ENCODE measurements around the gene PXK.
A peak's percentile ranks its signal among the peaks of the same experiment; 100 is the strongest.

PXK gene

DNA sequence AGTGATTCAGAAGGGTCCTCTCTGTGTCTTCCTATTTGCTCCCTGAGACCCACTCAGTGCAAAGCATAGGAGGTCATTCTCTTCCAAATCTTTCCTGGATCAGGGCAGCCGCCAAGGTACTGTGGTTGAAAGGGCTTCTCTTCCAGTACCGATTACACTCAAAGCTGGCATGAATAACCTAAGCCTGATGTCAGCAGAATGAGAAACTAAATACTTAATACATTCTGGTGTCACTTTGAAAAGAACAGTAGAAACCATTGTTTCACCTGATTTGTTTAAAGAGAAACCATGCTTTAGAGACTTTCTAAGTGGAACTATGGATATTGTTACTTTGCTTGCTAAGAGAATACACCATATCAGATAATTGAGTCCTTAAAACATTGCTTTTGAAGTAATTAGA is 50.8 kb downstream of the PXK start:
- no peak for DNase-seq (ENCODE audit: low read depth in 1 of 2, low spot score in 1 of 2)

DNA sequence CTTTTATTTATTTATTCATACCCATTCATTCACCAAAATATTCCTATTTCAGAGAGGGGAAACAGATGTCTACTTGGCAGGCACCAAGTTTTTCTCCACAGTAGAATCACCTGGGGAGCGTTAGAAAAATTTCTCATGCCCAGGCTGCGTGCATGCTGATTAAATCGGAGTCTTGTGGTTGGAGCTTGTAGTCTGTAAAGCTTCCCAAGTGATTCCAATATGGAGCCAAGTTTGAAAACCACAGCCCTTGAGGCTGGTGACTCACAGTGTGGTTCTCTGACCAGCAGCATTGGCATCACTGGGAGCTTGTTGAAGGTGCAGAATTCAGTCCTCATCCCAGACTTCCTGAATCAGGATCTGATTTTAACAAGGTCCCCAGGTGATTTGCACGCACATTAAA is 51.2 kb downstream of the PXK start:
- no peak for DNase-seq (ENCODE audit: low read depth in 1 of 2, low spot score in 1 of 2)

DNA sequence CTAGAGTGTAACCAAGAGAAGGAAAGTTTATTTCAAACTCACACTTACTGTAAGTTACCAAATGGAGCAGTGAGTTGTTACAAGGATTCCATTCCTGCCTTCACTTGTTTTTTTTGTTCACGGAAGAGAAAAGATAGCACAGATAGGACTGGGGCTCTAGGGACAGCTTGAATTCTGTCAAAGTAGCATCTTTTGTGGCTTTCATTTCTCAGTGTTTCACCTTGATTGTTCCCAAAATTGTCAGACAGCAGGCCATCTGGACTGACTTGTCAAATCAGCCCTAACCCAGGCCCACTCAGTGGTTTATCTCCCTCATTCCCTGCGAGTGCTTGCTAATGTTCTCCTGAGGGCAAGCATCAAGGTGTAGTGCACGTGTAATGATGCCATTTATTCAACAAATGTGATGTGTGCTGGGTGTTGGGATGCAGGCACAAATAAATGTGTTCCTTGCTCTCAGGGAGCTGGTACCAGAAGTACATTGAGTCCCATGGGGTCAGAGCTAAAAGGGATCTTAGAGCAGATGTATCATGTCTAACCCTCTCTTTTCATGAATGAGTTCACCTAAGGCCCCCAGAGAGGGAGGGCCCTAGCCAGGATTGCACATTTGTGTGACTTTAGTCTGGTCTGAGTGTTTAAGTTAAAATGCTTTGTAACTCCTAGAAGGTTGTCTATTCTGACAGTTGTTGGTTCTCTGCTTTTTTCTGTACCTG is 51.8 kb downstream of the PXK start:
- no peak for DNase-seq (ENCODE audit: low read depth in 1 of 2, low spot score in 1 of 2)

DNA sequence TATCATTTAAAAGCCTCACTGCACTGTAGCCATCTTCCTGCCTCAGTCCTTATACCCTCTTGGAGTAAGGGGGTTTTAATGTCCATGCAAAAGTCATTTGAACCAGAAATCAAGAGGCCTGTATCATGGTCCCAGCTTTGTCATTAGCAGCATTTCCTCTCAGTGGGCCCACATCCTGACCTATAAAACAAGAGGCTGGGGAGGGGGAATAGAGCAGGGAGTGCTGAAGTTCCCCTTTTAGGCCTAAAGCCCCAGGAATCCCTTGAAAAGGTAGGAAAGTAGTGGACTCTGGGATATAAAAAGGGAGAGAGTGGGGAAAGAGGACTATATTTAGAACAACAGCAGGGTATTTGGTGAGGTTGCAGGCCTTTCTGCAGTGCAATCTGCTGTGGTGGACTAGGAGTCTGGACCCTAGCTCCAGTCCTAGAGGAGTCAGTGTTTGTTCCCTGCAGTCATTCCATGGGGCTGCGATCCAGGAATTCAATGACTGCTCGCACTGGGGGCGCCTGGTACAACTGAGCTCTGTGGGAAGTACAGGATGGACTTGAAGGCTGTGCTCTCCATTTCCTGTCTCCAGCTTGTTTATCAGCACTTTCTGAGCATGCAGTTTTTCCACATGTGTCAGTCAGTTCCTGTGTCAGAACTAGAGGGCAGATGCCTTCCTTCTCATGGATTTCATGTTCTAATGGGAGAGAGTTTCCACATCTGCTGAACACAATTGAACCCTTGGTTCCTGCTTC is 54.1 kb downstream of the PXK start:
- DNase-seq (ENCODE audit: low read depth in 1 of 2, low spot score in 1 of 2): no peak

DNA sequence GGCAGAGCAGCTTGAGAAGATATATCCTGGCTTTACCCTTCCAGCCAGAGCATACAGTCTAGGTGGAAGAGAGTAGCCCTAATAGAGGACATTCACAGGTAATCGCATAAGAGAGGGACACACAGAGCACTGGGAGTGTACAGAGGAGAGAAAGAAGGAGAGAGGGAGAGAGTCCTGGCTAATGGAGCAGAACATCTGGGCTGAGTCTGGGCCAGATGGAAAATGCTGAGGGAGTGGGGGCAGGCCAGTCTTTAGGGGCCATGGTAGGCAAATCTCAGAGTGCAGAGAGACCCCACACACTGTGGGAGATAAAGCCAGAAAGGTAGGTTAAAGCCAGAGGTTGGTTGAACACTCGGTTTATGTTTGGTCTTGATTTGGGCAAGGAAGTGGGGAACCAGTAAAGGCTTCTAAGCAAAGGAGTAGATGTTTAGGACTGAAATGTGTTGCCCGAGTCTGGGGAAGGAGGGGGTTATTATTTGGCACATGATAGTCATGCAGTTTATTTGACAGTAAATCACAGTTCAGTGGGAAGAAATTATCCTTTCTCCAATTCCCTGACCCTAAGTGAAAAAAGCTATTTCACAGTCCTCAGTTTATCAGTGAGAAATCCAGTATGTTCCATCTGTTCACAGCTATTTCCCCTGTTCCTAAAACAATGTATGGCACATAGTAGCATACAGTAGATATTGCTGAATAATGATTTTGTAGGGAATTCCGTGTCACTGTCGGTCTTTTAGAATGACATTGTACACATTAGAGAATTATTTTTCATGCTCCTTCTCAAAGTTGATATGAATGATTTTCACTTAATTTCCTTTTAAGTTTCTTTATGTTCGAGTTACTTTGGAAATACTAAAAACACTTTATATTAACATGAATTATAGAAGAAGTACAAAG is 55.2 kb downstream of the PXK start:
- no peak for DNase-seq (ENCODE audit: low read depth in 1 of 2, low spot score in 1 of 2)

DNA sequence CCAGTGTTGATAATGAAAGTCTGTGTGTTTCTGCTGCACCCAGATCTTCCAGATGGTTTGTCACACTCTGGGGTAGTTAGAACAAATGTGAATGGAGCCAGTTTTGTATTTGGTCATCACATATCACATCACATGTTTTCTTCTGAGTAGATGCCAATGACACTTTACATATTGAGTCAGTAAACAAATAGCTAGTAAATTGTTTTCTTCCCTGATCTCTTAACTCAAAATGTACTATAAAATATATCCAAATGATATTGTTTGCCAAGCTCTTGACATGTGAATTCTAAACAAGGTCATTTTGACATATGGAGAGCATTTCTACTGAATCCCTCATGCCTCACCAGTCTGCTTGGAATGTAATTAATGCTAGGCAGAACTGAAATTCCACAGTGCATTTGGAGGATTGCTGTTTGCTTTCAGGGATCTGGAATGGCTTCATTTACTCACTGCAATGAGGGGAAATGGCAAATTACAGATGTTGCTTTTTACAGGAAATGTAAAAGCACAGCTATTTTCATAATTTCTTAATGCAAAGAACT is 55.9 kb downstream of the PXK start:
- DNase-seq (ENCODE audit: low read depth in 1 of 2, low spot score in 1 of 2): no peak

DNA sequence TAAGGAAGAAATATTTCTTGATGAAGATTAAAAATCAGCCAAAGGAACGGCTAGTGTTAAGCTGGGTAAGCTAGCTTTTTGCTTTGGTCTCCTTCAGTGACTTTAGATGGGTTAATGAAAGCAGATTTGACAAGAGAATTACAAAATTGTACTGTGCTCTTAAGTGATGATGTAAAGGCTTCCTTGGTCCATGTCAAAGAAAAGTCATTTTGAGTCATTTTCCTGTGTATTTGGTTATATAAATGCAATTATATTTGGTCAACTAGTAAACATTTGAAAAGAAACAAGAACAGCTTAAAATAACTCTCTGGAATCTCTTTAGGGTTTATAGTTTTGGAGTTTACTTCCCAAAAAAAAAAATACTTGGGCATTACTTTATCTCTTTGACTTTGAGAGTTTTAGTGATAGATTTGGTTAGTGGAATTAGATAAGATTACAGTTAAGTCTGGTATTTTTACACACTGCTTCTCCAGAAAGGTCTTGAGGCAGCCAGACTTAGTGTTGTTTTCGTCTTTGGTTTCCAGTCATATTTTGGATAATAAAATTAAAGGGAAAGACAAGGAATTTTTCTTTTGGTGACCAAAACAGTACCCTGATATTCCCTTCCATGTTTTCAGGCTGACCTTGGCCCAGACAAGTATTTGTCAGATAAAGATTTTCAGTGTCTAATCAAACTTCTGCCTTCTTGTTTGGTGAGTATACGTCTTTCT is 58.6 kb downstream of the PXK start:
- DNase-seq (ENCODE audit: low read depth in 1 of 2, low spot score in 1 of 2): no peak

DNA sequence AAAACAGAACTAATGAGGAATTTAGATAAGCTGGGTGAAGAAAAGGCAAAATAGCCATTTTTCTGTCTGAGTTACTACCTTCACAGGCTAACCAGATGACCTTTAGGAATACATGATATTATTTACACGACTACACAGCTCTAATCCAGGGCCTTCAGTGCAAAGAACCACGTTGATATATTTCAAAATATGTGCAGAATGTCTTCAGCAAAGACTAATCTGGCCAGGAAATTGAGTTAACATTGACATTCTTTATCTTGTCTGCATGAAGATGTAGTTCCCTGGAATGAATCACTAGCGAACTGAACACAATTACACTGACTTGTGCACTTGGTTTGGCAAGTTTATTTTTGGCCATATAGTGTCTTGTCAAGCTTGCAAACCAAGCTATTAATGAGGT is 59.5 kb downstream of the PXK start:
- DNase-seq (ENCODE audit: low read depth in 1 of 2, low spot score in 1 of 2): no peak

DNA sequence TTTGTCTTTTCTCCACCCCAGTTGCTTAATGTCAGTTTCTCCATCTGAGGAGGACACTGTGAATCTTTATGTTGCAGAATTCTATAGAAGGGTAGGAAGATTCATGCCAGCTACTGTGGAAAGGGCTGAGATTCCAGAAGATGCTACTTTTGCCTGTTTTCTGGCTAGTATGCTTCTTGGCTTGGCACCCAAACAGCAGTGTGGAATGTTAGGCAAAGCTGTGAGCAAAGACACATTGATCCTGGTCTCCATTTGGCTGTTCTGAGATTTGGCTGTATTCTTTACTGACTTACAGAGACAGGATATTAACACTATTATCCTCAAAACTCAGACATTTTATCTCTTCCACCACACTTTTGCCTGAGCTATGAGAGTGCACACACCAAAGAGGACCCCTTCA is 61.6 kb downstream of the PXK start:
- no peak for DNase-seq (ENCODE audit: low read depth in 1 of 2, low spot score in 1 of 2)

DNA sequence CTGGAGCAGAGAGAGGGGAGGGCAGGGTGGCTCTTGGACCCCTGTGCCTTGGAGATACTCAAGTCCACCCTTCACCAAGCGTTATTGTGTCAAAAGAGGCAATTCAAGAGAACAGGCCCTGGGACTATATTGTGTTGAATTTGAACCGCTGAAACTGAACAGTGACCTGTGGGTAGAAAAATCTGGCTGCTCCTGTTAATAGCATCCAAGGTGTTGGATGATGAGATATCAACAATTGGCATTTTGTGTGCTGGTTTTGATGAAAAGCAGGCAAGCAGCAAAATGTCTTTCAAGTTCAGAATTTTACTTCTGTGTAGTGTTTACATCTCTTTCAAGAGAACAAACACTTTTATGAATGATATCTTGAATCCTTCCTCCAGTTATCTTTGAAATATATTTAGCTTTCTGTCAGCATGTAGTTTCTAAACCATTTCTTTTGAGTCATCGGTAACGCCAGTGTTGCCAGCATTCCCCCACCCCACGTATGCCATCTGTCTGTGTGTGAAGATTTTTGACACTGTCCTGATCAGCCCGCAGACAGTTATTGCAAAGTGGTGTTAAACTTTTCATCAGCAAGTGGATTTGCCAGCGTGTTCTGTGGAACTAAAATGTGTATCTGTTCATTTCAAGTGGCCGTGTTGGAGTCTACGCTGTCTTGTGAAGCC is 66.1 kb downstream of the PXK start:
- DNase-seq (ENCODE audit: low read depth in 1 of 2, low spot score in 1 of 2): no peak

DNA sequence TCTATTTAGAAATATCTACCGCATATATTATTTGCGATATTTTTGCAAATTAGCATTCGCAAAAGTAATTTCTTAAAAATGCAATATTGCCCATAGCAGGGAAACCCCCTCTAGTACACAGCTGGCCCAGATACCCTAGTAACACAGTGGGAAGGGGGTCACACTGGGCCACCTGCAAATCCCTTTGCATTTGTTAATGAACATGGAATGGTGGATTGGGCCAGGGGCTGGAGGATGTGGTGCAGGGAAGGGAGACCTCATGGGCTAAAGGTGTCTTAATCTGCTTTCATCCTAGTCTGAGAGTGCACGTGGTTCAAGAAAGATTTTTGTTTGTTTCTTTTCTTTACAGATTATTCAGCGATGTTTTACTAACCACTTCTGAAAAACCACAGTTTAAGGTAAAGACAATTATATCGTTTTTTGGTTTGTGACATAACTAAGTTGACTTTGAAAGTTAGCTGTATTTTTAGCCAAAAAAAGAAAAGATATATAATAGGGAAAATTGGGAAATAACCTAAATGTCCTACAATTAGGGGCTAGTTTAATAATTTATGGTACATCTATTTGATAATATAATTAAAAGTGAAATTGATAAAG is 70.9 kb downstream of the PXK start:
- no peak for DNase-seq (ENCODE audit: low read depth in 1 of 2, low spot score in 1 of 2)

DNA sequence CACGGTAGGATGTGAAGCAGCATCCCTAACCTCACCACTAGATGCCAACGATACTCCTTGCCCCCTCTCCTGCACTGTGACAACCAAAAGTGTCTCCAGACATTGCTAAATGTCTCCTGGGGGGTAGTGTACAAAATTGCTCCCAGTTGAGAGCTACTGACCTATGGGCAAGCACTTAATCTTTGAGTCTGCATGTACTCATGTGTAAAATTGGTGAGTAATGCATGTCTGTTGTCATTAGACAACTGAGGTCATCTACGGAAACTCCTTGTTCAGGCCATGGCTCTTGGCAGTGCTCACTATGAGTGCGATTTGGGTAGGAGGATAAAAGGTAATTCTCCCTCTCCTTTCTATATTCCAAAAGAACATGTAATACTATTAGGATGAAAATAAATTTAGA is 71.7 kb downstream of the PXK start:
- no peak for DNase-seq (ENCODE audit: low read depth in 1 of 2, low spot score in 1 of 2)

DNA sequence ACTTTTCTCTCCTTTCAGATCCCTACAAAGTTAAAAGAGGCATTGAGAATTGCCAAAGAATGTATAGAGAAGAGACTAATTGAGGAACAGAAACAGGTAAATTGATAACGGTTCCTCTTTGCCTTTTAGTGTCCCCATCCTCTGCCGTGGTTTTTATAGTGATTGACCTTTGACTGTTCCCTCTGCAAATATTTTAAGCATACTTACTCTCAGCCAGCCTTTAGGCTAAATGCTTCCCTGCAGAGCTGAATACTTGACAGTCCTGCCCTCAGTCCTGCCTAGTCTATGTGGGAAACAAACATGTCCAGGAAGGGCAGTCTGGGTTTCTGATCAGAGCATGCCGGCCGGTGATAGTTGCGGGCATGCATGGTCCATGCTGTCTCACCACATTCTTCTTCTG is 76.2 kb downstream of the PXK start:
- DNase-seq (ENCODE audit: low read depth in 1 of 2, low spot score in 1 of 2): no peak

DNA sequence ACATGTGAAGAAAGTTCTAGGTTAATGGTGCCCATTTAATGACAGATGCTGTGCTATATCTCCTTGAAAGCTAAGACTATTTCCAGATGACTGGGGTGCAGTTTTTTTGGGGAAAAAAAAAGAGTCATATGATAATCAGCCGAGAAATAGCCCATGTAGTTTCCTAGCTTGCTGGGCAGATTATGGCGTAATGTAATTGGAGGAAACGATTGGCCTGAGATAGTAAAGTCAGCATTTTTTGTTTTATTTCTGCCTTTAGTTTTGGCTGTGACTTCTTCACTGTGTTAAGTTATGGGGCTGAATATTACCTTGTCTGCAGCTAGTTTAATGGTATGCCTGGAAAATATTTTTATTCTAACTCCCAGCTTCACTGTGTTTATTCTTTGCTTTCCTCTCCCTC is 77.0 kb downstream of the PXK start:
- DNase-seq (ENCODE audit: low read depth in 1 of 2, low spot score in 1 of 2): no peak

DNA sequence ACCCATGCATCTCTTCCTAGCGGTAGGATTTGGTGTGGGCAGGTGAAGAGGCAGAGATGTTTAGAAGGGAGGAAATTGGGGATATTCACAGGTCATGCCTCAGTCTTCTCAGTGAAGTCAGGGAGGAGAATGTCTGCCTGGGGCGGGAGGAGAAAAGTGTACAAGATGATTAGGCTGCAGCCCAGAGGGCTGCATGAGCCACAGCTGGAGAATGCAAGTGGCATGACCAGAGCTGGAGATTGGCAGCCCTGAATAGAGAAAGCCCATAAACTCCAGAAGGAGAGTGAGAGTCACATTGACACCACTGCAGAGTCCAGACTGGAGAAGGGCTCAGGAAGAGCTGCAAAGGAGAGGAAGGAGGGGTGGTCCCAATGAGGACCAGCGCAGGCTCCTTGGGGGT is 78.3 kb downstream of the PXK start:
- no peak for DNase-seq (ENCODE audit: low read depth in 1 of 2, low spot score in 1 of 2)

DNA sequence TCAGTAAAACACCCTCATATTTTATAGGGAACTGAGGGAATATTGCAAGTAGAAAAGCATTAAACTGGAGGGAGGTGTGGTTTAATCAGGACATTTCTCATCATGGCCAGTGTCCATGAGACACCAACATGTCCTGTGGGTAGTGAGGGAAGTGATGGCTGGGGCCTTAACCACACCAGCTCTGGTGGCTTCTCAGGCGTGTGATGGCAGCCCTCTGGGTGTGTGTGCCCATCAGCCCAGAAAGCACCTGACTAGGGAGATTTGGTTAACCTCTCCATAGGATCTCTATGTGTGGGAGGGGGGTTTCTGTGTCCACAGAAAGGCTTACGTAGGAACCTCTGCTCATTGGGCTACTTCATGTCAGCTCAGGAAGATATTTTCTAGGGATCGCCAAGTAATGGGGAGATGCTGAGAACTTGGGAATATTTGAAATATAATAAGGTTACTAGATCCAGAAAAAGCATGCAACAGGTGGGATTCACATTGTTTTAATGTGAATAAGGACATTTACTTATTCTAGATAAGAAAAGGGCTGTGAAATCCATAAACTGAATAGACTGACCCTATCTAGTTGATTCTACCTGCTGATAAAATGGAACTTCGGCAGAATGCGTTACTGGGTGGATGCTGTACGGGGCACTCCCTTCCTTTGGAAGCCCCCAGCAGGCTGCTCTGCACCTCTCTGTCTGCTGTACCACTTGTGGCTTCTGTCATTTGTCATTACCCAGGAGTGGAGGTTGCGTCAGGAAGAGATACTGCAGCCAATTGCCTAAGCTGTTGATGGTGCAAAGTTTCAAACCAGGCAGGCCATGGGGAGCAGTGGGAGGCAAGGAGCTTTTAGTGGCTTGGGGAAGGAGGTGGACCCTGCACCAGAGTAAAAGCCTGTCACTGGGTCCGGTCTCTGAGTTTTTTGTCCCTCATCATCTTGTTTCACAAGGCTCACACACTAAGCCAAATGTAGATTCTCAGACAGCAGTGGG is 79.4 kb downstream of the PXK start:
- DNase-seq (ENCODE audit: low read depth in 1 of 2, low spot score in 1 of 2): no peak

DNA sequence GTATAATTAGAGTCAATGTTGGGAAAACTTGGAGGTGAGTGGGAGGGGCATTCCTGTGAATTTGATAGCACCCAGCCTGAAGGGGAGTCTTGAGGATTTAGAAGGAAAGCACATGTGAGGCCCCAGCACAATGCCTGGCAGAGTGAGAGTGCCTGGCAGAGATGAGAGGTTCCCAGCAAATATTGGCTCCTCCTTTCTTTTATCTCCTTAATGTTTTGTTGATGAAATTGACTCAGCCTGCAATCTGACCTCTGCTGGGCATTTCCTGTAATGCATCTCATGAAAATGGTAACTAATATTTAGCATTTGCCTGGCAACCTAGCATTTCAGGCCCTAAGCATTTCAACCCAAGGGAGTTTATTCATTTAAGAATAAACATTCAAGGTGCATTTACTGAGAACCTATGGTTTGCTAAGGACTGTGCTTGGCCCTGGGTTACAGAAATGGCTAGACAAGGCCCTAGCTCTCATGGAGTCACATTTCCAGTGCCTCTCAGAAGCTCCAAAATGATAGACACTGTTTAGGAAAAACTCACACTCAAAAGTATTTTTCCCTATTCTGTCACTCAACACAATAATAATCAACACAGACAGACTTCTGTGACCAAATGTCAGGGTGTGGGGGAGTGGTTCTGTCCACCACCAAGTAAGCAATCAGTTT is 82.0 kb downstream of the PXK start:
- peak in 1 of 2 donors; percentile 46 for DNase-seq (ENCODE audit: low read depth in 1 of 2, low spot score in 1 of 2)

DNA sequence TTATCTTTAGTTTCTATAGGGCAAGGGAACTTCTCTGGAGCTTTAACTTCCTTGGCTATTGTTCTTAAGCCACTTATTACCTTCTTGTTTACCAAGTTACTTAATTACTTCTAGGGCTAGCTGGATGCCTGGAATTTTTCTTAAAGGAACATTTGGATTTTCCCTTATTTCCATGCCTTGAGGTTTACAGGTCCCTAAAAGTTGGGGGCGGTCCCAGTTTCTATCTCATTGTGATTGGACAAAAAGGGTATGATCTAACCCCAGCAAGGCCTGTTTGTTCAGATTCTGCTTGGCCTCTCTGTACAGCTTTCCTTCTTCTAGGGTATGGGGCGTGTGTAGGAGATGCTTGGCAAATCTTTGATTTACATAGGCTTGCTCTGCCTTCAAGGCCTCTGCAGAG is 83.5 kb downstream of the PXK start:
- DNase-seq (ENCODE audit: low read depth in 1 of 2, low spot score in 1 of 2): no peak
